Activated gamma-delta T cell treated with Interleukin-2 at 50 U/mL for 16 hours (primary cell): Measurements from ENCODE around the gene FKRP.
"Not testable (repeated sequence)": the region's sequence is repeated elsewhere in the genome, so short reads cannot be mapped to it uniquely, and the experiment has no call there.

ENCODE experiments used
- DNase-seq: peaks from one replicate; pipeline ENCODE4 v3.0.0-alpha.2; 2020

Gene FKRP

GRCh38 chr19:46759817-46760333 is 14.0 kb downstream of the FKRP start:
- DNase-seq = no peak

GRCh38 chr19:46760363-46760762 is 14.5 kb downstream of the FKRP start:
- DNase-seq = no peak

GRCh38 chr19:46760897-46761296 is 15.0 kb downstream of the FKRP start:
- not testable (repeated sequence) for DNase-seq

- DNase-seq = no peak
Observed at GRCh38 chr19:46761418-46761831, 15.6 kb downstream of the FKRP start.

GRCh38 chr19:46762245-46762890 is 16.5 kb downstream of the FKRP start:
- no peak for DNase-seq

- no peak for DNase-seq
Observed at GRCh38 chr19:46764817-46765291, 19.0 kb downstream of the FKRP start.

GRCh38 chr19:46766569-46767317 is 20.9 kb downstream of the FKRP start:
- DNase-seq = peak; percentile 56

GRCh38 chr19:46768746-46769145 is 22.9 kb downstream of the FKRP start:
- not testable (repeated sequence) for DNase-seq

GRCh38 chr19:46772170-46773017 is 26.5 kb downstream of the FKRP start:
- DNase-seq = no peak

- no peak for DNase-seq
Observed at GRCh38 chr19:46773018-46773399, 27.2 kb downstream of the FKRP start.

- no peak for DNase-seq
Observed at GRCh38 chr19:46775642-46776258, 29.9 kb downstream of the FKRP start.

- no peak for DNase-seq
Observed at GRCh38 chr19:46776927-46777911, 31.4 kb downstream of the FKRP start.

- DNase-seq = not testable (repeated sequence)
Observed at GRCh38 chr19:46777956-46778645, 32.2 kb downstream of the FKRP start.

- no peak for DNase-seq
Observed at GRCh38 chr19:46782355-46783019, 36.6 kb downstream of the FKRP start.

- no peak for DNase-seq
Observed at GRCh38 chr19:46783670-46784069, 37.8 kb downstream of the FKRP start.

GRCh38 chr19:46784262-46785053 is 38.6 kb downstream of the FKRP start:
- DNase-seq = peak; percentile 31

GRCh38 chr19:46785054-46785979 is 39.5 kb downstream of the FKRP start:
- DNase-seq = no peak

GRCh38 chr19:46785980-46786235 is 40.1 kb downstream of the FKRP start:
- DNase-seq = no peak
